Measurements from ENCODE around the gene TRPC4AP.

The TRPC4AP gene

DNA sequence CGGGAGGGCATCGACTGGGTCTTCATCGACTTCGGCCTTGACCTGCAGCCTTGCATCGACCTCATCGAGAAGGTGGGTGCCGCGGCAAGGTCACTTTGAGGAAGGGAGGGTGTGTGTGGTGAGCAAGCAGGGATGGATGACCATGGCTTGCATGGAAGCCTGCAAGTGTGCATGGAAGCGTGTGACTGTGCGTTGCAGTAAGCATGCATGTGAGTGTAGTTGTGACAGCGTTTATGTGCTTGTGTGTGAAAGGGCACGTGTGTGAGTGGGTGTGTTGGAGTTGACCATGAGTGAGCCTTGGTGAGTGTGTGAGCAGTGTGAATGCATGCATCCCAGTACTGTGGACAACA is 104.4 kb downstream of the TRPC4AP start:
- no peaks in the 10 kb centered on the region for H3K9me3 ChIP-seq
- H3K27ac ChIP-seq = no peak overlapping the region
- peaks cover 37% of the 10 kb centered on the region for H3K36me3 ChIP-seq
- peaks cover 20% of the 10 kb centered on the region for H3K27me3 ChIP-seq
- TF ChIP-seq, protein P1, sequence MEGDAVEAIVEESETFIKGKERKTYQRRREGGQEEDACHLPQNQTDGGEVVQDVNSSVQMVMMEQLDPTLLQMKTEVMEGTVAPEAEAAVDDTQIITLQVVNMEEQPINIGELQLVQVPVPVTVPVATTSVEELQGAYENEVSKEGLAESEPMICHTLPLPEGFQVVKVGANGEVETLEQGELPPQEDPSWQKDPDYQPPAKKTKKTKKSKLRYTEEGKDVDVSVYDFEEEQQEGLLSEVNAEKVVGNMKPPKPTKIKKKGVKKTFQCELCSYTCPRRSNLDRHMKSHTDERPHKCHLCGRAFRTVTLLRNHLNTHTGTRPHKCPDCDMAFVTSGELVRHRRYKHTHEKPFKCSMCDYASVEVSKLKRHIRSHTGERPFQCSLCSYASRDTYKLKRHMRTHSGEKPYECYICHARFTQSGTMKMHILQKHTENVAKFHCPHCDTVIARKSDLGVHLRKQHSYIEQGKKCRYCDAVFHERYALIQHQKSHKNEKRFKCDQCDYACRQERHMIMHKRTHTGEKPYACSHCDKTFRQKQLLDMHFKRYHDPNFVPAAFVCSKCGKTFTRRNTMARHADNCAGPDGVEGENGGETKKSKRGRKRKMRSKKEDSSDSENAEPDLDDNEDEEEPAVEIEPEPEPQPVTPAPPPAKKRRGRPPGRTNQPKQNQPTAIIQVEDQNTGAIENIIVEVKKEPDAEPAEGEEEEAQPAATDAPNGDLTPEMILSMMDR (IDR thresholded peaks at IDR 0.05) = no peak
- no peaks in the 10 kb centered on the region for H3K4me1 ChIP-seq (ENCODE audit: control insufficient read depth in 1 of 2, insufficient read depth in 1 of 2, low read depth in 1 of 2, low read length in 1 of 2)
- no peak overlapping the region for H3K4me3 ChIP-seq (ENCODE audit: low read depth in 1 of 2, low read length in 1 of 2)

GRCh38 chr20:34987288-34988190 is 105.1 kb downstream of the TRPC4AP start:
- no peak overlapping the region for H3K27ac ChIP-seq
- no peak overlapping the region for H3K4me3 ChIP-seq (ENCODE audit: low read depth in 1 of 2, low read length in 1 of 2)
- peaks cover 20% of the 10 kb centered on the region for H3K27me3 ChIP-seq
- TF ChIP-seq, protein P1 (IDR thresholded peaks at IDR 0.05) = no peak
- no peaks in the 10 kb centered on the region for H3K9me3 ChIP-seq
- H3K4me1 ChIP-seq (ENCODE audit: control insufficient read depth in 1 of 2, insufficient read depth in 1 of 2, low read depth in 1 of 2, low read length in 1 of 2) = no peaks in the 10 kb centered on the region
- peaks cover 30% of the 10 kb centered on the region for H3K36me3 ChIP-seq

DNA sequence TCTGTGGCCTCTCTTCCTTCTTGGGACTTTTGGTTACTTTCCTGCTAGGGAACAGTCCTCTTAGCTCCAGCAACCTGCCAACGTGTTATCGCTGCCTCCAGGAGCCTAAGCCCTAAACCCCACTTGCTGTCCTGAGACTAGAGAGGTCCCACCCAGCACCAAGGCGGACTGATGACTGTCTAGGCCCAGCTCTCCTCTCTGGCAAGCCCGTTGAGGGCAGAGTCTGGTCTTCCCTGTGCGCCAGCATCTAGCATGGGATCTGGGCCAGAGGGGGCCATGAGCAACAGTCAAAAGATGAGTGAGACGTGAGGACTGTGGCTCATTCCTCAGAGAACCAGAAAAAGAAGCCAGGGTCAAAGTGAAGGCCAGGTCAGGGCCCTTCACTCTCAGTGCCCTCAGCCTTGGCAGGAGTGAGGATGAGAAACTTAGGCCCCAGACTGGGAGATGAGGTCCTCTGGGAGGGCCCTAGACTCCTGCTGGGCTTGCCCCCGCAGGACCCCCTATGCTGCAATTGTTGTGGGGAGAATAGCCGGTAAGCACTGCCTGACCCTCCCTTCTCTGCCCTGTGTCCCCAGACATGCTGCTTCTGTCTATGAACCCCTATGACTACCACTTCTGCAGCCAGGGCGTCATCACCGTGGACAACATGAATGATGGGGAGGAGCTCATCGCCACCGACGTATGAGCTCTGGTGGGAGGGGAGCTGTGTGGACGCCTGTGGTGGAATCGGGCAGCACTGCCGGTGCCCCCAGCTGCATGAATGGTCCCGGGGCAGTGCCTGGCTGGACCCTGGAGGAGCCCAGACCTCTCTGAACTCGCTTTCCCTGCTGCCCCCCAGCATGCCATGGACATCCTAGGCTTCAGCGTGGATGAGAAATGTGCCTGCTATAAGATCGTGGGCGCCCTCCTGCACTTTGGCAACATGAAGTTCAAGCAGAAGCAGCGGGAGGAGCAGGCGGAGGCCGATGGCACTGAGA is 106.0 kb downstream of the TRPC4AP start:
- Histone ChIP-seq H3K27me3 (peaks cover 20% of the 10 kb centered on the region), H3K9me3 (no peaks in the 10 kb centered on the region), H3K4me1 (ENCODE audit: control insufficient read depth in 1 of 2, insufficient read depth in 1 of 2, low read depth in 1 of 2, low read length in 1 of 2) (no peaks in the 10 kb centered on the region), H3K4me3 (ENCODE audit: low read depth in 1 of 2, low read length in 1 of 2) (no peak overlapping the region), H3K27ac (no peak overlapping the region), H3K36me3 (peaks cover 25% of the 10 kb centered on the region)
- TF ChIP-seq, protein P1 (IDR thresholded peaks at IDR 0.05) = no peak

GRCh38 chr20:34985461-34986310 is 106.9 kb downstream of the TRPC4AP start:
- Histone ChIP-seq H3K27ac (no peak overlapping the region), H3K4me1 (ENCODE audit: control insufficient read depth in 1 of 2, insufficient read depth in 1 of 2, low read depth in 1 of 2, low read length in 1 of 2) (no peaks in the 10 kb centered on the region), H3K4me3 (ENCODE audit: low read depth in 1 of 2, low read length in 1 of 2) (no peak overlapping the region), H3K9me3 (no peaks in the 10 kb centered on the region), H3K27me3 (peaks cover 20% of the 10 kb centered on the region), H3K36me3 (peaks cover 16% of the 10 kb centered on the region)
- TF ChIP-seq, protein P1 (IDR thresholded peaks at IDR 0.05) = no peak

- TF ChIP-seq, protein P1 (IDR thresholded peaks at IDR 0.05) = no peak
- Histone ChIP-seq H3K4me3 (ENCODE audit: low read depth in 1 of 2, low read length in 1 of 2) (no peak overlapping the region), H3K36me3 (peaks cover 11% of the 10 kb centered on the region), H3K4me1 (ENCODE audit: control insufficient read depth in 1 of 2, insufficient read depth in 1 of 2, low read depth in 1 of 2, low read length in 1 of 2) (no peaks in the 10 kb centered on the region), H3K27ac (no peak overlapping the region), H3K9me3 (no peaks in the 10 kb centered on the region), H3K27me3 (peaks cover 20% of the 10 kb centered on the region)
These were observed 107.8 kb downstream of the TRPC4AP start for GRCh38 chr20:34984756-34985261.
